Liver (tissue), 9 donors: Measurements from ENCODE around the gene GMDS. TPM values are rescaled to one million over a fixed set of nuclear protein-coding genes. Genes with fewer than 3 reads are reported as not detected.

ENCODE experiments used
- DNase-seq: peaks from one replicate; pipeline ENCODE4 v3.0.0-alpha.2; 2017; ENCODE audit warnings: low spot score
- H3K27ac ChIP-seq, 2 donors: one replicate each; pipeline ENCODE4 v1.7.0; 2013; ENCODE audit warnings: inconsistent platforms in 2 of 2, low read length in 2 of 2, control low read depth in 1 of 2, low read depth in 1 of 2, mild to moderate bottlenecking in 1 of 2
- H3K27me3 ChIP-seq, 4 donors: one replicate each; pipeline versions ENCODE4 v1.6.1 to v1.7.0; 2013; ENCODE audit warnings: low read length in 3 of 4, inconsistent platforms in 1 of 4, mild to moderate bottlenecking in 1 of 4, moderate library complexity in 1 of 4; ENCODE audit not compliant: control insufficient read depth in 4 of 4, insufficient read depth in 4 of 4
- H3K36me3 ChIP-seq, 4 donors: one replicate each; pipeline versions ENCODE4 v1.6.1 to v1.7.0; 2013; ENCODE audit warnings: low read length in 3 of 4, mild to moderate bottlenecking in 3 of 4, low read depth in 1 of 4, moderate library complexity in 1 of 4; ENCODE audit not compliant: control insufficient read depth in 4 of 4, insufficient read depth in 3 of 4
- H3K4me1 ChIP-seq, 4 donors: one replicate each; pipeline versions ENCODE4 v1.6.1 to v1.7.0; 2013; ENCODE audit warnings: low read length in 3 of 4, mild to moderate bottlenecking in 3 of 4, moderate library complexity in 1 of 4; ENCODE audit not compliant: control insufficient read depth in 4 of 4, insufficient read depth in 4 of 4
- H3K4me3 ChIP-seq, 3 donors: one replicate each; pipeline versions ENCODE4 v1.6.1 to v1.7.0; 2013; ENCODE audit warnings: low read length in 3 of 3, control low read depth in 1 of 3, low read depth in 1 of 3, mild to moderate bottlenecking in 1 of 3
- H3K9ac ChIP-seq, 2 donors: one replicate each; pipeline ENCODE4 v1.7.0; 2013; ENCODE audit warnings: low read length in 2 of 2, mild to moderate bottlenecking in 2 of 2, moderate library complexity in 2 of 2, control low read depth in 1 of 2, low read depth in 1 of 2
- H3K9me3 ChIP-seq, 4 donors: one replicate each; pipeline versions ENCODE4 v1.6.1 to v1.7.0; 2013; ENCODE audit warnings: low read length in 3 of 4; ENCODE audit not compliant: control insufficient read depth in 4 of 4
- EGR1 ChIP-seq, 2 donors: IDR thresholded peaks; 2 replicates each; pipeline ENCODE4 v1.6.1; 2016 to 2018; ENCODE audit warnings: antibody characterized with exemption in 2 of 2, low read depth in 2 of 2
- FOXA1 ChIP-seq: IDR thresholded peaks from 2 replicates; pipeline ENCODE4 v1.6.1; 2016; ENCODE audit warnings: antibody characterized with exemption
- FOXA2 ChIP-seq: IDR thresholded peaks from 2 replicates; pipeline ENCODE4 v1.6.1; 2016; ENCODE audit warnings: antibody characterized with exemption
- GABPA ChIP-seq, 2 donors: IDR thresholded peaks in 1 of 2; conservative IDR thresholded peaks in 1 of 2; 2 replicates each; pipeline ENCODE4 v1.6.1; 2016; ENCODE audit warnings: antibody characterized with exemption in 2 of 2, mild to moderate bottlenecking in 1 of 2, moderate library complexity in 1 of 2
- HNF4A ChIP-seq, 2 donors: conservative IDR thresholded peaks; 2 replicates each; pipeline ENCODE4 v1.6.1; 2016; ENCODE audit warnings: antibody characterized with exemption in 2 of 2, mild to moderate bottlenecking in 2 of 2
- HNF4G ChIP-seq: IDR thresholded peaks from 2 replicates; pipeline ENCODE4 v1.6.1; 2016; ENCODE audit warnings: antibody characterized with exemption
- JUND ChIP-seq, 2 donors: IDR thresholded peaks; 2 replicates each; pipeline ENCODE4 v1.6.1; 2016; ENCODE audit warnings: antibody characterized with exemption in 2 of 2
- NR2F2 ChIP-seq: IDR thresholded peaks from 2 replicates; pipeline ENCODE4 v1.6.1; 2016; ENCODE audit warnings: antibody characterized with exemption
- RAD21 ChIP-seq, 2 donors: IDR thresholded peaks; 2 replicates each; pipeline ENCODE4 v1.6.1; 2016; ENCODE audit warnings: antibody characterized with exemption in 2 of 2, mild to moderate bottlenecking in 2 of 2
- RXRA ChIP-seq, 2 donors: IDR thresholded peaks; 2 replicates each; pipeline ENCODE4 v1.6.1; 2017 to 2018; ENCODE audit warnings: antibody characterized with exemption in 2 of 2, mild to moderate bottlenecking in 1 of 2
- SP1 ChIP-seq: IDR thresholded peaks from 2 replicates; pipeline ENCODE4 v1.6.1; 2018; ENCODE audit warnings: antibody characterized with exemption, mild to moderate bottlenecking
- TAF1 ChIP-seq: conservative IDR thresholded peaks from 2 replicates; pipeline ENCODE4 v1.6.1; 2016; ENCODE audit warnings: antibody characterized with exemption, mild to moderate bottlenecking
- YY1 ChIP-seq: IDR thresholded peaks from 2 replicates; pipeline ENCODE4 v1.6.1; 2016; ENCODE audit warnings: antibody characterized with exemption, mild to moderate bottlenecking
- WGBS: extraction: QIAGEN DNeasy Blood & Tissue Kit; methylation state at CpG from one replicate; pipeline ENCODE4 v1.1.7; 2013; 5-methylcytosine and 5-hydroxymethylcytosine counted together
- polyA plus RNA-seq, 2 donors: library from polyadenylated mRNA; stranded (reverse) in 1 of 2; unstranded in 1 of 2; fragments of 200-250 nt in 1 of 2; fragments of >200 nt in 1 of 2; fragmentation: Nextera tagmentation in 1 of 2; extraction: Ambion mirVana in 1 of 2; gene quantifications; one replicate each; pipeline versions ENCODE4 v1.2.1 to v1.2.3, GENCODE V29; 2013 to 2015
- total RNA-seq, 2 donors: library from RNA; depleted of rRNA; stranded (reverse); fragments of >200 nt; gene quantifications; one replicate each; pipeline ENCODE4 v1.2.3, GENCODE V29; 2014
- TF ChIP-seq, protein P1 (sequence below): IDR thresholded peaks from 2 replicates; pipeline ENCODE4 v1.6.1; 2016; ENCODE audit warnings: antibody characterized with exemption, mild to moderate bottlenecking
- TF ChIP-seq, protein P2 (sequence below): IDR thresholded peaks from 2 replicates; pipeline ENCODE4 v1.6.1; 2016; ENCODE audit warnings: antibody characterized with exemption
- TF ChIP-seq, protein P3 (sequence below): fragments of 150-350 bp; IDR thresholded peaks from 2 replicates; pipeline ENCODE4 v1.5.1; 2017; ENCODE audit warnings: improper control_type of control experiment, low read depth, low read length; ENCODE audit not compliant: missing input control
- TF ChIP-seq, protein P4 (sequence below): IDR thresholded peaks from 2 replicates; pipeline ENCODE4 v1.6.1; 2016; ENCODE audit warnings: antibody characterized with exemption
- TF ChIP-seq, protein P5 (sequence below): IDR thresholded peaks from 2 replicates; pipeline ENCODE4 v1.6.1; 2016; ENCODE audit warnings: antibody characterized with exemption
- donor health status: healthy.
- donor health status: healthy.
- donor health status: healthy.
- donor health status: healthy.
- donor health status: healthy.

GMDS gene
- total and polyA plus RNA-seq, 4 donors, result 3.5 to 15.6 (median 13.0) TPM

DNA sequence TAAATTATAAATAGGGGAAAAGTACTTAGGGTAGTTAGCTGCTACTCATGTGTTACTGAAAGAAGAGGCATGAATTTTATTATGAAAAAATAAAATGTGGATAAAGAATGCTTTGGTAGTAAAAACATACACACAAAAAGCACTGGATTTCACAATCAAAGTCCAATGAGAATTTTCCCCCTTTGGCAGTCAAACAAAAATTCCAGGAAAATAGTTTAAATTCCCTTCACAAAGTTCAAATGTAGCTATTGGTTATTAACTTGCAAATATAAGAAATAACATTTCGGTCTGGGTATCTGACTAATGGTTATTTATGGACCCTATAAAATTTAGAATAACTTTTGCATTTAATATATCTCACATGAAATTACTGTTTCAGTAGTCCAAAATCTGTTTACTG, 425.2 kb downstream of the GMDS start:
- 31% methylated on average over 1 of the region's 1 CpG for WGBS
- H3K36me3 ChIP-seq, result no peaks in the 10 kb centered on the region
- H3K9me3 ChIP-seq, result no peaks in the 10 kb centered on the region
- H3K9ac ChIP-seq, result no peak overlapping the region
- H3K4me1 ChIP-seq, result peaks cover 1 to 11% (median 8%) of the 10 kb centered on the region in 4 donors
- no peak overlapping the region for H3K4me3 ChIP-seq
- TF ChIP-seq HNF4G (no peak), RXRA (IDR thresholded peaks at IDR 0.05) (peak in 1 of 2 donors; percentile 28), HNF4A (conservative IDR thresholded peaks at IDR 0.05) (peak; percentile 51 to 59), FOXA1 (no peak), EGR1 (IDR thresholded peaks at IDR 0.05; ENCODE audit: low read depth in 2 of 2) (no peak), RAD21 (IDR thresholded peaks at IDR 0.05) (peak in 1 of 2 donors; percentile 14), JUND (IDR thresholded peaks at IDR 0.05) (no peak), SP1 (no peak), NR2F2 (no peak), YY1 (no peak), TAF1 (no peak), GABPA (IDR thresholded peaks at IDR 0.05 in 1 of 2, conservative IDR thresholded peaks at IDR 0.05 in 1 of 2) (no peak), FOXA2 (no peak)
- TF ChIP-seq, protein P1, sequence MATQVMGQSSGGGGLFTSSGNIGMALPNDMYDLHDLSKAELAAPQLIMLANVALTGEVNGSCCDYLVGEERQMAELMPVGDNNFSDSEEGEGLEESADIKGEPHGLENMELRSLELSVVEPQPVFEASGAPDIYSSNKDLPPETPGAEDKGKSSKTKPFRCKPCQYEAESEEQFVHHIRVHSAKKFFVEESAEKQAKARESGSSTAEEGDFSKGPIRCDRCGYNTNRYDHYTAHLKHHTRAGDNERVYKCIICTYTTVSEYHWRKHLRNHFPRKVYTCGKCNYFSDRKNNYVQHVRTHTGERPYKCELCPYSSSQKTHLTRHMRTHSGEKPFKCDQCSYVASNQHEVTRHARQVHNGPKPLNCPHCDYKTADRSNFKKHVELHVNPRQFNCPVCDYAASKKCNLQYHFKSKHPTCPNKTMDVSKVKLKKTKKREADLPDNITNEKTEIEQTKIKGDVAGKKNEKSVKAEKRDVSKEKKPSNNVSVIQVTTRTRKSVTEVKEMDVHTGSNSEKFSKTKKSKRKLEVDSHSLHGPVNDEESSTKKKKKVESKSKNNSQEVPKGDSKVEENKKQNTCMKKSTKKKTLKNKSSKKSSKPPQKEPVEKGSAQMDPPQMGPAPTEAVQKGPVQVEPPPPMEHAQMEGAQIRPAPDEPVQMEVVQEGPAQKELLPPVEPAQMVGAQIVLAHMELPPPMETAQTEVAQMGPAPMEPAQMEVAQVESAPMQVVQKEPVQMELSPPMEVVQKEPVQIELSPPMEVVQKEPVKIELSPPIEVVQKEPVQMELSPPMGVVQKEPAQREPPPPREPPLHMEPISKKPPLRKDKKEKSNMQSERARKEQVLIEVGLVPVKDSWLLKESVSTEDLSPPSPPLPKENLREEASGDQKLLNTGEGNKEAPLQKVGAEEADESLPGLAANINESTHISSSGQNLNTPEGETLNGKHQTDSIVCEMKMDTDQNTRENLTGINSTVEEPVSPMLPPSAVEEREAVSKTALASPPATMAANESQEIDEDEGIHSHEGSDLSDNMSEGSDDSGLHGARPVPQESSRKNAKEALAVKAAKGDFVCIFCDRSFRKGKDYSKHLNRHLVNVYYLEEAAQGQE, result no peak
- TF ChIP-seq, protein P2, sequence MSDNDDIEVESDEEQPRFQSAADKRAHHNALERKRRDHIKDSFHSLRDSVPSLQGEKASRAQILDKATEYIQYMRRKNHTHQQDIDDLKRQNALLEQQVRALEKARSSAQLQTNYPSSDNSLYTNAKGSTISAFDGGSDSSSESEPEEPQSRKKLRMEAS, result no peak
- TF ChIP-seq, protein P3, sequence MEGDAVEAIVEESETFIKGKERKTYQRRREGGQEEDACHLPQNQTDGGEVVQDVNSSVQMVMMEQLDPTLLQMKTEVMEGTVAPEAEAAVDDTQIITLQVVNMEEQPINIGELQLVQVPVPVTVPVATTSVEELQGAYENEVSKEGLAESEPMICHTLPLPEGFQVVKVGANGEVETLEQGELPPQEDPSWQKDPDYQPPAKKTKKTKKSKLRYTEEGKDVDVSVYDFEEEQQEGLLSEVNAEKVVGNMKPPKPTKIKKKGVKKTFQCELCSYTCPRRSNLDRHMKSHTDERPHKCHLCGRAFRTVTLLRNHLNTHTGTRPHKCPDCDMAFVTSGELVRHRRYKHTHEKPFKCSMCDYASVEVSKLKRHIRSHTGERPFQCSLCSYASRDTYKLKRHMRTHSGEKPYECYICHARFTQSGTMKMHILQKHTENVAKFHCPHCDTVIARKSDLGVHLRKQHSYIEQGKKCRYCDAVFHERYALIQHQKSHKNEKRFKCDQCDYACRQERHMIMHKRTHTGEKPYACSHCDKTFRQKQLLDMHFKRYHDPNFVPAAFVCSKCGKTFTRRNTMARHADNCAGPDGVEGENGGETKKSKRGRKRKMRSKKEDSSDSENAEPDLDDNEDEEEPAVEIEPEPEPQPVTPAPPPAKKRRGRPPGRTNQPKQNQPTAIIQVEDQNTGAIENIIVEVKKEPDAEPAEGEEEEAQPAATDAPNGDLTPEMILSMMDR, result no peak
- TF ChIP-seq, protein P4, sequence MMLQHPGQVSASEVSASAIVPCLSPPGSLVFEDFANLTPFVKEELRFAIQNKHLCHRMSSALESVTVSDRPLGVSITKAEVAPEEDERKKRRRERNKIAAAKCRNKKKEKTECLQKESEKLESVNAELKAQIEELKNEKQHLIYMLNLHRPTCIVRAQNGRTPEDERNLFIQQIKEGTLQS, result no peak
- TF ChIP-seq, protein P5, sequence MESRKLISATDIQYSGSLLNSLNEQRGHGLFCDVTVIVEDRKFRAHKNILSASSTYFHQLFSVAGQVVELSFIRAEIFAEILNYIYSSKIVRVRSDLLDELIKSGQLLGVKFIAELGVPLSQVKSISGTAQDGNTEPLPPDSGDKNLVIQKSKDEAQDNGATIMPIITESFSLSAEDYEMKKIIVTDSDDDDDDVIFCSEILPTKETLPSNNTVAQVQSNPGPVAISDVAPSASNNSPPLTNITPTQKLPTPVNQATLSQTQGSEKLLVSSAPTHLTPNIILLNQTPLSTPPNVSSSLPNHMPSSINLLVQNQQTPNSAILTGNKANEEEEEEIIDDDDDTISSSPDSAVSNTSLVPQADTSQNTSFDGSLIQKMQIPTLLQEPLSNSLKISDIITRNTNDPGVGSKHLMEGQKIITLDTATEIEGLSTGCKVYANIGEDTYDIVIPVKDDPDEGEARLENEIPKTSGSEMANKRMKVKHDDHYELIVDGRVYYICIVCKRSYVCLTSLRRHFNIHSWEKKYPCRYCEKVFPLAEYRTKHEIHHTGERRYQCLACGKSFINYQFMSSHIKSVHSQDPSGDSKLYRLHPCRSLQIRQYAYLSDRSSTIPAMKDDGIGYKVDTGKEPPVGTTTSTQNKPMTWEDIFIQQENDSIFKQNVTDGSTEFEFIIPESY, result no peak
- no peak for DNase-seq
- H3K27ac ChIP-seq, result no peak overlapping the region
- no peaks in the 10 kb centered on the region for H3K27me3 ChIP-seq
